Measurements from ENCODE around the gene PHLPP2.
"Not testable (repeated sequence)": the region's sequence is repeated elsewhere in the genome, so short reads cannot be mapped to it uniquely, and the experiment has no call there.

Gene PHLPP2

DNA sequence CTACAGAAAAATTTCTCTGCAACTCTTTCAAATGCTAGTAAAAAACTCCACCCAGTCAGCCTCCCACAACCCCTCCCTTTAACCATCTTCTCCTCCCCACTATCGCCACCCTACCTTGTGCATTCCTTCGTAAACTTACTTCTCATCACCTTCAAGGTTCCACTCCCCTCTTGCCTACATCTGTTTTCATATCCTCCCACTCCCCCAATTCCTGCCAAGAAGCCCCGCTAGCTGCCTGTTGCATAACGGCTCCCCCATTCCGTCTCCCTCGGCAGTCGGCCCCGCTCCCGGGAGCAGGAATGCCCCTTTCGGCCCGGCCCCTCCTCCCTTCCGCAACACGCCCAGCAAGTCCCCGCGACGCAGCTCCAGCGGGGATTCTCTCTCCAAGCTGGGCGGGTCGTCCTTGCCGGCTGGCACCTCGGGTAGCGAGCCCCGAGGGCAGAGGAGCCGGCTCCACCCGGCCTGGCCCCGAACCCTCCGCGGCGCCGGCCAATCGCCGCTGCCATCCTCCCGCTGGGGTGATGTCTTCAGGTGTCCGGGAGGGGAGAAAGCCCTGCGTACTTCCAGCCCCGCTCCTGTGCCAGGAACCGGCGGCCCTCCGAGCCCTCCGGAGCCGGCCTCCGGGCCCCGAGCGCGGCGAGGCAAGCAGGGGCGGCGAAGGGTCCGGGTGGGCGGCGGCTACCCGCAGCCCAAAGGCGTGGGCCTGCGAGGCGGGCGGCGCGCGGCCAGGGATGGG, 1.5 kb downstream of the PHLPP2 start:
- peak; percentile 14 for DNase-seq (ENCODE audit: low read depth)

DNA sequence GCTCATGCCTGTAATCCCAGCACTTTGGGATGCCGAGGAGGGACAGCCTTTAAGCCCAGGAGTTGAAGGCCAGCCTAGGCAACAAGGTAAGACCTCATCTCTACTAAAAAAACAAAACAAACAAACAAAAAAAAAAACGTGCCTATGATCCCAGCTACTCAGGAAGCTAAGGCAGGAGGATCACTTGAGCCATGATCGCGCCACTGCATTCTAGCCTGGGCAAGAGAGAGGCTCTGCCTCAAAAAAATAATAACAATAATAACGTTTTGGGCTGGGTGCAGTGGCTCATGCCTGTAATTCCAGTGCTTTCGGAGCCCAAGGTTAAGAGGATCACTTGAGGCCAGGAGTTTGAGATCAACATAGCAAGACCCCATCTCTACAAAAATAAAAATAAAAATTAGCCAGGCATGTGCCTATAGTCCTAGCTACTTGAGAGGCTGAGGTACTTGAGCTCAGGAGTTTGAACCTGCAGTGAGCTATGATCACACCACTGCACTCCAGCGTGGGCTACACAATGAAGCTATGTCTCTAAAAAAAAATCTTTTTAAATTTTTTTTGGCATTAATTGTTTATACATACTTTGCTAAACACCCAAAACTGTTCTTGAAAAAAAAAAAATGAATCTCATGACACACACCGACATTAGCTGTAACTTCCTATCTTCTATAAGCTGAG, 3.3 kb downstream of the PHLPP2 start:
- DNase-seq (ENCODE audit: low read depth), result no peak

- DNase-seq (ENCODE audit: low read depth), result no peak
Observed at GRCh38 chr16:71712501-71712900, 12.0 kb downstream of the PHLPP2 start.

DNA sequence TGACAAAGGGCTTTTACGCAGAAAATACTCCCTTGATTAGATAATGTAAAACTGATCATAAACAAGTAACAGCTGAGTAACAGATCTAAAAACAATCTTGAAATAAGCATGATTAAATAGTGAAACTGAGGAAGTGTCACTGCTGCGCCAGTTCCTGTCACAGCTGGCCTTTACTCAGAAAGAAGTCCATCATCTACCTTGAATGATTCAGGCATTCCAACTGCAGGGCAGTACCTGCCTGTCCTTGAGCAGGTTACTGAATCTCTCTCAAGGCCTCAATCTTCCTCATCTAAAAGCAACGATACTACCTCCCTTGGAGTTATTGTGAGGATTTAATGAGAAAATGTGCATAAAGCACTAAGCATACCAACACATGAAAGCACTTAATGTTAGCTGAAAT, 12.7 kb downstream of the PHLPP2 start:
- no peak for DNase-seq (ENCODE audit: low read depth)

DNA sequence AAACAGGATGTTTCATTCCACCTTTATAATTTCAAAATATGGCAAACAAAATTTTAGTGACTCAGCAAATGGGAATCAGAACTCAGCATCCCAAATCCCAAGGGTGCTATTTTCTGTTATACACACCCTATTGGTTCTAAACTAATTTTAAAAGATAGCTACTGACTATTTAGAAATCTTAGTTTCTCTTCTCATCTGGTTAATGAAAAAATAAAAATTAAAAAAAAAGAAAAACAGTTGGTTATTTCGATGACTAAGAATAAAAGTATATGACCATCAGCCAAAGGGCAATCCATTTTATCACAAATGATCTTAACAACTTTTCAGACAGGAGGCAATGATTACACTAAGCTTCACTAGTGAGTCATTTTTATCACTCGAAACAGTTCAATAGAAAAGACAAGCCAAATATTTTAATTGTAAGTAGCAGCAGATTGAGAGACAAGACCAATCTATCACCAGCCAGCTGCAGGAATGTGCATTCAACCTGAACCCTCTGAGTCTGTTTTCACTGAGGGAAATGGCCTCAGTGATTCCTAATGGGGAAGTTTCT, 15.2 kb downstream of the PHLPP2 start:
- DNase-seq (ENCODE audit: low read depth), result no peak

- DNase-seq (ENCODE audit: low read depth), result no peak
Observed at GRCh38 chr16:71708696-71709095, 15.8 kb downstream of the PHLPP2 start.

DNA sequence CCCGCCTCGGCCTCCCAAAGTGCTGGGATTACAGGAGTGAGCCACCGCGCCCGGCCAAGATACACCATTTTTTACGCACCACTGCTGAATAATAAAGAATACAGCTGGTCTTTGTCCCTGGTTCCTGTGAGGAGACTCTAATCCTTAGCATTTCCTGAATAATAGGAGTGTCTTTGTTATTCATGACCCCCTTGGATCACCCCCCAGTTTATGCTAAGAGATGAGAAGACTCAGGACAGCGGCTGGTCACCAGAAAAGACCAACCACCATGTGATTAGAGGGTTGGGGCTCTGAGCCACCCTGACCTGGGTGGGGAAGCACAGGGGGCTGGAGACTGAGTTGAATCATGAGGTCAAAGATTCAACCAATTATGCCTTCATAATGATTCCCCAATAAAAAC, 17.3 kb downstream of the PHLPP2 start:
- no peak for DNase-seq (ENCODE audit: low read depth)

DNA sequence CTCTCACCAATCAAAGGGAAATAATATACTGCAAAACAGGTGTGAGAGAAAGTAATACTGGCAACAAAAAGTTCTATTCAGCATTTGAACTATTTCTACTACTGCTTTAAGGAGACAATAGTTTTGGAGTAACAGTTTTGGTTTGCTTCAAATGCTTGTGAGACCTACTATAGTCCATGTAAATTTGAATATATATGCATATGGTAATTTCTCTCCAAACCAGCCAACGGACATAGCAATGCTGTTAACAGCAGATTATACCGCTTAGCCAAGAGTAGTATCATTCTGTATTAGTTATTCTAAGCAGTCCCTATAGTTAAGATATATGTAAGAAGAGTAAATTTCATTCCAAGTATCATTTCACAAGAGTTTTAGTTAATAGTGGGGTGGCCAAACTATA, 18.5 kb downstream of the PHLPP2 start:
- DNase-seq (ENCODE audit: low read depth), result no peak

DNA sequence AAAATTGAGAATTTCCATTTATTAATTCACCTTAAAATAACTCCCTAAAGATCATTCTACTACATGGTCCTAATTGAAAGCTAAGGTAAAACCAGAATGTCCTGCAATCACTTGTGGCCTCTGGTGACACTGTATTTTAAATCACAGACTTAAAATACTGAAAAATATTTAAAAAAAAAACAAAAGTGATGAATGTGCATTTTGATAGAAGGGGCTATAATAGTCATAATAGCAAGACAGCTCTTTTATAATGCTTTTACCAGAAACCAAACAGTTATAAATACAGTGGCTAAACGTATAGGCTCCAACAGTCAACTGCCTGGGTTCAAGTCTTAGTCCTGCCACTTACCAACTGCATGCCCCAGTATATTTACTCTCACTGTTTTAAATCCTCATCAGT, 21.2 kb downstream of the PHLPP2 start:
- no peak for DNase-seq (ENCODE audit: low read depth)

DNA sequence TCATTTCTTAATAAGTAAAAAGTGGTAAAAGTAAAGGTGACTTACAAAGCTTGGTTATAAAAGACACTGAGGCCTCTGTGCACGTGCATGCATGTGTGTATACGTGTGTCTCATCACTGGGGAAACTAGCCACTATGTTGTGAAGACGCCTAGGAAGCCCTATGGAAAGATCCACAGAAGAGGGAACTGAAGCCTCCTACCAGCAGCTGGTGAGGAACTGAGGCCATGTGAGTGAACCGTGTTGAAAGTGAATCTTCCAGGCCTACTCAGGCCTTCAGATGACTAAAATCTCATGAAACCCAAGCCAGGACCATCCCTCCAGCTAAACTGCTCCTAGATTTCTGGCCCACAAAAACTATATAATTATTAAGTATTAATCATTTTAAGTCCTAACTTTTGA, 23.7 kb downstream of the PHLPP2 start:
- no peak for DNase-seq (ENCODE audit: low read depth)

- DNase-seq (ENCODE audit: low read depth), result no peak
Observed at GRCh38 chr16:71698491-71698890, 26.0 kb downstream of the PHLPP2 start.

- no peak for DNase-seq (ENCODE audit: low read depth)
Observed at GRCh38 chr16:71693164-71693563, 31.3 kb downstream of the PHLPP2 start.

- DNase-seq (ENCODE audit: low read depth), result no peak
Observed at GRCh38 chr16:71689901-71690300, 34.6 kb downstream of the PHLPP2 start.

GRCh38 chr16:71687861-71688260, 36.6 kb downstream of the PHLPP2 start:
- DNase-seq (ENCODE audit: low read depth), result no peak

DNA sequence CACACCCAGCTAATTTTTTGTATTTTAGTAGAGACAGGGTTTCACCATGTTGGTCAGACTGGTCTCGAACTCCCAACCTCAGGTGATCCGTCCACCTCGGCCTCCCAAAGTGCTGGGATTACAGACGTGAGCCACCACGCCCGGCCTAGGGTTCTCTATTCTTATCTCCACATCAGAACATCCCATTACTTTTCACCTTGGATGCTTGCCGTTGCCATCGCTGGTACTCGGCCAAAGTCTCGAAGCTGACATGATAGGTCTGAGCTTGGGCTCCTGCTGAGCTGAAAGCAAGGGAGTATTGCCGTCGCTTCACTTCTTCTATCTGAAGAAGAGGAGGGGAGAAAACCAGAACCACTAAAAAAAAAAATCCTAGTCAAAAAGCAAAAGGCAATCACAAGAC, 40.2 kb downstream of the PHLPP2 start:
- DNase-seq (ENCODE audit: low read depth), result not testable (repeated sequence)

DNA sequence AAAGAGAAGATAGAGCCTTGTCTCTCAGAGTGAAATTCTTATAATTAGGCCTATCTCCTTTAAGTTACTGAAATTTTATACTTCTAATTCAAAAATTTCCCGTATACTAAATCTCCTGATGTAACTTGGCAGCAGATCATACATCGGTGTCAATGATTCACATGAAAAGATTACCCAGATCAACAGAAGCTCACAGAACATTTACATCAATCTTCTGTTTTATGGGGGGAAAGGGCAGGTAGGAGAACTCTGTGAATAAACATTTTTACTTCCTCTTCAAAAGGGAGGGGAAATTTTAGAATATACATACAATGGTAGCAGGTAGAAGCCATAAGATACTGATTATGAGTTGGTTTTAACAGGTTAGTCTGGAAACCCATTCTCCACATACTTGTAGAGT, 43.1 kb downstream of the PHLPP2 start:
- no peak for DNase-seq (ENCODE audit: low read depth)

- no peak for DNase-seq (ENCODE audit: low read depth)
Observed at GRCh38 chr16:71676236-71676635, 48.3 kb downstream of the PHLPP2 start.

- no peak for DNase-seq (ENCODE audit: low read depth)
Observed at GRCh38 chr16:71675380-71675779, 49.1 kb downstream of the PHLPP2 start.

DNA sequence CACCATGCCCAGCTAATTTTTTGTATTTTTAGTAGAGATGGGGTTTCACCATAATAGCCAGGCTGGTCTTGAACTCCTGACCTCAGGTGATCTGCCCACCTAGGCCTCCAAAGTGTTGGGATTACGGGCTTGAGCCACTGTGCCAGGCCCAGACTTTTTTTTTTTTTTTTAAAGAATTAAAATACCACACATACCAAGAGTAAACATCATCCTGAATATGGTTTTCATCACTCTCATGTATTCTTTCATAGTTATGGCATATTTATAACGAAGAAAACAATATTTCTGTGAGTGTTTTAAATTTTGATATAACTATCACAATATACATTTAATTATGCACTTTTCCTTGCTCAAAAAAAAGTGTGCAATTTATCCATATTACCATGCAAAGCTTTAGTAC, 50.3 kb downstream of the PHLPP2 start:
- no peak for DNase-seq (ENCODE audit: low read depth)

DNA sequence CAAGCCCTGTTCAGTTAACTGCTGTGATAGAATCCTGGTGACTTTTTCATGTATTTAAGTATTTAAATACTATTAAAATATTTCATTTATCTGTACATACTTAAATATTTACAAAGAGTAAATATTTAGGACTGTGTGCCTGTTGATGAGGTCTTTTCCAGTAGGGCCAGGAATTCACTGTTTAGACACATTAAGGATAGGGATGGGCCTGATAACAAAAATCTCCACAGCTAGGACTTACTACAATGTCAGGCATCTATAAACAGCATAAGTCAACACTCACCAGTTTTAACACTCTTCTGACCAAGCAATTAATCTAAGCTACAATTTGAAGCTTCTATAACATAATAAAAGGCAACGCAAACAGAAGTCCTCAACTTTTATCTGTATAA, 50.9 kb downstream of the PHLPP2 start:
- no peak for DNase-seq (ENCODE audit: low read depth)

GRCh38 chr16:71672803-71673581, 51.5 kb downstream of the PHLPP2 start:
- no peak for DNase-seq (ENCODE audit: low read depth)

- DNase-seq (ENCODE audit: low read depth), result no peak
Observed at GRCh38 chr16:71672125-71672524, 52.4 kb downstream of the PHLPP2 start.

DNA sequence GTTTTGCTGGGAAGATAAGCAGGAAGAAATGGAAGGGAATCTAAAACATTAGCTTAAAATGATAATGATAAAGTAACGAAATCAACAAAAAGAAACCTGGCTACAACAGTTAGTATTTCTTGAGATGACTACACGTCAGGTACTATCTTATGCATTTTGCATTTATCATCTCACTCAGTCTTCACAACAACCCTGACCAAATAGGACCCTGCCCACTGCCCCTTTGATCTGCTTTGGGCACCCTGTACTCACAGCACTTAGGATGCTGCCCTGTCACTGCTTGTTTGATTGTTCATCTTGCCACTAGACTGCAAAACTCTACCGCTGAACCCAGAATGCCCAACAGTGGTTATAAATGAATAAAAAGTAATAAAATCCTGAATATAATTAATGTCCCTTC, 53.3 kb downstream of the PHLPP2 start:
- no peak for DNase-seq (ENCODE audit: low read depth)
